GM12801 (cell line): ENCODE measurements around the gene CLDN7.

Source experiments
- CTCF ChIP-seq: IDR thresholded peaks from one replicate; pipeline ENCODE4 v1.5.1; 2011; ENCODE audit warnings: control low read depth; ENCODE audit not compliant: insufficient read length; ENCODE audit errors: extremely low read depth

Gene CLDN7

GRCh38 chr17:7222093-7222971 lies 39.9 kb downstream of the CLDN7 start:
- no peak for TF ChIP-seq CTCF

GRCh38 chr17:7221278-7222092 lies 40.8 kb downstream of the CLDN7 start:
- TF ChIP-seq CTCF, result no peak

- no peak for TF ChIP-seq CTCF
Observed at GRCh38 chr17:7220593-7221277, 41.5 kb downstream of the CLDN7 start.

GRCh38 chr17:7219812-7220592 lies 42.3 kb downstream of the CLDN7 start, which contains the start of the genes ACADVL and DLG4:
Gene ACADVL, plus strand, starts transcription at chr17:7219938. Its CDS starts 47 bp downstream, at chr17:7219985.
Gene DLG4, minus strand, starts transcription at chr17:7219836.
- no peak for TF ChIP-seq CTCF

GRCh38 chr17:7219229-7219811 lies 43.0 kb downstream of the CLDN7 start:
- no peak for TF ChIP-seq CTCF

GRCh38 chr17:7218758-7219157 lies 43.5 kb downstream of the CLDN7 start:
- no peak for TF ChIP-seq CTCF
